ENCODE data around the gene PHF19. TPM values are rescaled to one million over a fixed set of nuclear protein-coding genes. Genes with fewer than 3 reads are reported as not detected.
A peak's percentile ranks its signal among the peaks of the same experiment; 100 is the strongest.

The PHF19 gene
- total RNA-seq, 2 experiments from 2014 or later = 60.3 to 63.0 TPM

GRCh38 chr9:120854596-120855327, 22.2 kb downstream of the PHF19 start:
- no peaks in the 10 kb centered on the region for H3K9me3 ChIP-seq (ENCODE audit: control insufficient read depth in 1 of 2, insufficient read depth in 1 of 2, low read length in 2 of 2)
- no peak for TF ChIP-seq CTCF (IDR thresholded peaks at IDR 0.05)
- POLR2A ChIA-PET = interaction anchor here (1.1 to 1.4 kb wide), 2 partner anchors 13 to 77 kb away, joined by 3 to 4 read pairs; no protein-coding TSS in a partner anchor
- intact Hi-C loops (cut with DNase I, micrococcal nuclease) = no loop called here
- no peaks in the 10 kb centered on the region for H3K27me3 ChIP-seq (ENCODE audit: control insufficient read depth in 1 of 2, insufficient read depth in 2 of 2, low read length in 2 of 2)
- ATAC-seq (ENCODE audit: poor library complexity) = no peak
- Mint-ChIP-seq H3K4me3 (no peak overlapping the region), H3K9me3 (no peaks in the 10 kb centered on the region), H3K27ac (peak overlapping the region; percentile 55), H3K27me3 (no peaks in the 10 kb centered on the region), H3K4me1 (ENCODE audit: low read depth) (peaks cover 46% of the 10 kb centered on the region), H3K36me3 (ENCODE audit: low read depth) (peaks cover 86% of the 10 kb centered on the region)
- H3K4me1 ChIP-seq (ENCODE audit: insufficient read depth, low read length) = no peaks in the 10 kb centered on the region
- no peak overlapping the region for H3K4me3 ChIP-seq (ENCODE audit: low read length)
- peaks cover 50% of the 10 kb centered on the region for H3K36me3 ChIP-seq (ENCODE audit: insufficient read depth, low read length)
- no peak overlapping the region for H3K27ac ChIP-seq (ENCODE audit: low read depth in 1 of 2, low read length in 2 of 2)
- CTCF ChIA-PET = no interaction called here
- no peak for DNase-seq

GRCh38 chr9:120853198-120853597, 23.8 kb downstream of the PHF19 start:
- H3K4me3 Mint-ChIP-seq = no peak overlapping the region
- peaks cover 54% of the 10 kb centered on the region for H3K4me1 Mint-ChIP-seq (ENCODE audit: low read depth)
- Histone ChIP-seq H3K27me3 (ENCODE audit: control insufficient read depth in 1 of 2, insufficient read depth in 2 of 2, low read length in 2 of 2) (no peaks in the 10 kb centered on the region), H3K27ac (ENCODE audit: low read depth in 1 of 2, low read length in 2 of 2) (no peak overlapping the region), H3K9me3 (ENCODE audit: control insufficient read depth in 1 of 2, insufficient read depth in 1 of 2, low read length in 2 of 2) (no peaks in the 10 kb centered on the region), H3K4me1 (ENCODE audit: insufficient read depth, low read length) (no peaks in the 10 kb centered on the region), H3K36me3 (ENCODE audit: insufficient read depth, low read length) (peaks cover 34% of the 10 kb centered on the region), H3K4me3 (ENCODE audit: low read length) (no peak overlapping the region)
- H3K9me3 Mint-ChIP-seq = no peaks in the 10 kb centered on the region
- H3K36me3 Mint-ChIP-seq (ENCODE audit: low read depth) = peaks cover 82% of the 10 kb centered on the region
- intact Hi-C loops (cut with DNase I, micrococcal nuclease) = no loop called here
- no peak for ATAC-seq (ENCODE audit: poor library complexity)
- no peak overlapping the region for H3K27ac Mint-ChIP-seq
- DNase-seq = no peak
- ChIA-PET POLR2A (no interaction called here), CTCF (interaction anchor here (1.0 kb wide), 1 partner anchor 24 kb away, joined by 3 read pairs; no protein-coding TSS in a partner anchor)
- H3K27me3 Mint-ChIP-seq = no peaks in the 10 kb centered on the region
- TF ChIP-seq CTCF (IDR thresholded peaks at IDR 0.05) = no peak

- Histone ChIP-seq H3K4me3 (ENCODE audit: low read length) (no peak overlapping the region), H3K27ac (ENCODE audit: low read depth in 1 of 2, low read length in 2 of 2) (no peak overlapping the region), H3K4me1 (ENCODE audit: insufficient read depth, low read length) (peaks cover 7% of the 10 kb centered on the region), H3K9me3 (ENCODE audit: control insufficient read depth in 1 of 2, insufficient read depth in 1 of 2, low read length in 2 of 2) (no peaks in the 10 kb centered on the region), H3K27me3 (ENCODE audit: control insufficient read depth in 1 of 2, insufficient read depth in 2 of 2, low read length in 2 of 2) (no peaks in the 10 kb centered on the region), H3K36me3 (ENCODE audit: insufficient read depth, low read length) (peaks cover 27% of the 10 kb centered on the region)
- Mint-ChIP-seq H3K4me1 (ENCODE audit: low read depth) (peaks cover 61% of the 10 kb centered on the region), H3K9me3 (no peaks in the 10 kb centered on the region), H3K36me3 (ENCODE audit: low read depth) (peaks cover 83% of the 10 kb centered on the region), H3K4me3 (no peak overlapping the region), H3K27me3 (no peaks in the 10 kb centered on the region), H3K27ac (peak overlapping the region; percentile 38)
- ATAC-seq (ENCODE audit: poor library complexity) = no peak
- intact Hi-C loops (cut with DNase I, micrococcal nuclease) = no loop called here
- POLR2A ChIA-PET = interaction anchor here (1.4 to 1.6 kb wide), 2 partner anchors 10 to 39 kb away, joined by 3 read pairs; partner anchors contain the start of gene PSMD5
- DNase-seq = no peak
- CTCF ChIA-PET = interaction anchor here (1.0 kb wide), 1 partner anchor 25 kb away, joined by 3 read pairs; no protein-coding TSS in a partner anchor
- TF ChIP-seq CTCF (IDR thresholded peaks at IDR 0.05) = no peak
These were observed 24.6 kb downstream of the PHF19 start for GRCh38 chr9:120852240-120853010.

All from CD4-positive, alpha-beta T cell (primary cell).